Activated CD8-positive, alpha-beta memory T cell treated with anti-CD3 and anti-CD28 coated beads, Interleukin-2, amount 50 U/mL, for 24 hours (primary cell): ENCODE data around the gene SATB2.

Source experiments
- DNase-seq: peaks from one replicate; pipeline ENCODE4 v3.0.0-alpha.2; 2020; ENCODE audit errors: extremely low read depth

The SATB2 gene

DNA sequence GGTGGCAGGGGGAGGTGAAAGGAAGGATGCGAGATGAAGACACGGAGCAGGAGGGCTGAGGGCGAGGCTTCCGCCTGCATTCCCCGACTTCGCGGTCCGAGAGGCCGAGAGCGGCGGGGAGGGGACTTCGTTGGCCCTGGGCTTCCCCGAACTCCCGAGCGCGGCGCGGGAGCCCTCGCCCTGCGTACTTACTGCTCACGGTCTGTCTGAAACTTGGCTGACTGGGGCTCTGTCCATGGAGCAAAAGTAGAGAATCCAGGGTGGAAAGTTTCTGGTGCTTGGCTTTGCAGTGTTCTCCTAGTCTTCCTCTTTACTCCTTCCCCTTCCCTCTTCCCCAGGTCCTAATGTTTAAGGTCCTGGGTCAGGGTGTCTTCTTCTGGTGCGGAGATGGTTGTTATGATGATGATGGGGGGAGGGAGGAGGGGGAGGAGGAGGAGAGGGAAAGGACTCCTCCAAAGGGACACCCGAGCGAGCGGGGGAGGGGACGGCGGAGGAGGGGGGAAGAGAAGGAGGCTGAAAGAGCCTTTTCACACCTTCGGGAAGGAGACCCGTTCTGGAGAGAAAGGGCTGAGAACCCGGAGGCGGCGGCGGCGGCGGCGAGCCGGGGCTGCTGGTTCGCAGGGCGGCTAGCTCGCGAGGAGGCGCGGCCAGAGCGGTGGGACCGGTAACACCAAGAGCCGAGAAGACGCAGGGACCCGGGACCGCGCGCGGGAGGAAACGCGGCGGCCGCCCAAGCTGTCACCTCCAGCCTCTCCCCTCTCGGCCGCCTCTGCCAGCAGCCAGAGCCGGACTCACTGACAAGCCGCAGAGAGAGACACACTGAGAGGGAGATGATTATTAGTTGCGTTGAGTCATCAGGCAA is at the start of gene SATB2:
SATB2 (minus strand) TSS at position 793 of the 862 bp plus-strand sequence. CDS start 1,902 bp downstream, outside the sequence.
- no peak for DNase-seq

DNA sequence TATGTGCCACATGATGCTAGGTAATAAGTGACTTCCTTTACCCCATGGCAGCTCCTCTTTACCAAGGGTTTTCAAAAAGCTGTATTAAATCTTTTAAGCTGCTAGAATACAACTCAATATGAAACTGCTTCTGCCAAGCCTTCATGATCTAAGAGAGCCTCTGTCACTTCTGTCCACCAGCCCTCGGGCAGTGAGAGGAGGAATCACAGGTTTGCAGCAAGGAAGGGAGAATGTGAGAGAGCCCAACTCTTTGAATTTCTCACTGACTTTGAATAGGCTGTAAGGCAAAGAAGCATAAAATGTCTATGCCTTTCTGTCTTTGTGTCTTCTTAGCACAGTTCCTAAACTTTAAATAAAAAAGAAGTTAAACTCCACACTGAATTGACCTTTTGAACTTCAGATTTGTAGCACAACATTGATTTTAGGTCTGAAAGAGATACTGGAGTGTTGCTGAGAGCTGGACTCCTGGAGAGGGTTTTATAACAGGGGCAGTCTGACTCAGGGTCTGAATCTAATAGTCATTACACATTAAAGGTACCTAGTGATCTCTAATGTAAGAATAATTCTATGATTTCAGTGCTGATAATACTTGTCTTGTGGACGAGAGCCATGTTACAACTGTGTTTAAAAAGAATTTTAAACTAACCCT is 48.1 kb upstream of the SATB2 start:
- no peak for DNase-seq

DNA sequence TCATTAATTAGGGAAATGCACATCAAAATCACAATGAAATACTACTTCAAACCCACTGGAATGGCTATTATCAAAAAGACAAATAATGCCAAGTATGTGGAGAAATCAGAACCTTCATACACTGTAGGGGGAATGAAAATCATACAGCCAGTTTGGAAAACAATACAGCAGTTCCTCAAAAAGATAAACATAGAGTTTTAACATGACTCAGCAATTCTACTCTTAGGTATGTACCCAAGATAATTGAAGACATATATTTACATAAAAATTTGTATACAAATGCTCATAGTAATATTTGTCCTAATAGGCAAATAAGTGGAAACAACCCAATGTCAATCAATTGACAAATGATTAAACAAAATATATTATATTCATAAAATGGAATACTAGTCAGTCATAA is 45.4 kb upstream of the SATB2 start:
- no peak for DNase-seq

DNA sequence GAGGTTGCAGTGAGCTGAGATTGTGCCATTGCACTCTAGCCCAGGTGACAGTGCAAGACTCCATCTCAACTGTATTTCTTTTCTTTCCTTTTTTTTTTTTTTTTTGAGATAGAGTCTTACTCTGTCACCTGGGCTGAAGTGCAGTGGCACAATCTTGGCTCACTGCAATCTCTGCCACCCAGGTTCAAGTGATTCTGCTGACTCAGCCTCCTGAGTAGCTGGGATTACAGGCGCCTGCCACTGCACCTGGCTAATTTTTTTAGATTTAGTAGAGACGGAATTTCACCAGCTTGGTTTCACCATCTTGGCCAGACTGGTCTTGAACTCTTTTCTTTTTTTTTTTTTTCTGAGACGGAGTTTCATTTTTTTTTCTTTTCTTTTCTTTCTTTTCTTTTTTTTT is 41.3 kb upstream of the SATB2 start:
- no peak for DNase-seq

DNA sequence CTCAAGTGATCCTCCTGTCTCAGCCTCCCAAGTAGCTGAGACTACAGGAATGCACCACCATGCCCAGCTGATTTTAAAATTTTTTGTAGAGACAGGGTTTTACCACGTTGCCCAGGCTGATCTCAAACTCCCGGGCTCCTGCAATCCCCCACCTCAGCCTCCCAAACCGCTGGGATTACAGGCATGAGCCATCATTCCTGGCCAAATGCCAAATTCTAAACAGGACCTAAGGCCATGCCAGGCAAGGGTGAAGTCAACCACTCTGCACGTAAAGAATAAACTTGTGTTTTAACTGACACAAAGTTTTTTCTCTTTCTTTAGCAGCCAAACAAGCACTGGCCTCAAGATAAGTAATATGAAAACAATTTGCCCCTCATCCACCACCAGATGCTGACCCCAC is 37.4 kb upstream of the SATB2 start:
- DNase-seq: no peak

DNA sequence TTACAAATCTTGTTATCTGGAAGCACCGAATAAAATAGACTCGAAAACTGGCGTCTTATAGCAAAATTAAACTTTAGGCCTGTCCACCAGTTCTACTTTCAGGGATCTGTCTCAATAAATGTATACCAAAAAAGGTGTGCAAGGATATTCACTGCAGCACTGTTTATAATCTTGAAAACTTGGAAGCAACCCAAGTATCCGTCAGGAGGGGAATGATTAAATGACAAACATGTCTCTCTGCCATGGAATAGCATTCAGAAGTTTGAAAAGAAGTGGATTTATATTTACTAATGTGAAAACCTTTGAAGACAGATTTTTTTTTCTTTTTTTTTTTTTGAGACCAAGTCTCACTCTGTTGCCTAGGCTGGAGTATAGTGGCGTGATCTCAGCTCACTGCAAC is 32.3 kb upstream of the SATB2 start:
- no peak for DNase-seq

DNA sequence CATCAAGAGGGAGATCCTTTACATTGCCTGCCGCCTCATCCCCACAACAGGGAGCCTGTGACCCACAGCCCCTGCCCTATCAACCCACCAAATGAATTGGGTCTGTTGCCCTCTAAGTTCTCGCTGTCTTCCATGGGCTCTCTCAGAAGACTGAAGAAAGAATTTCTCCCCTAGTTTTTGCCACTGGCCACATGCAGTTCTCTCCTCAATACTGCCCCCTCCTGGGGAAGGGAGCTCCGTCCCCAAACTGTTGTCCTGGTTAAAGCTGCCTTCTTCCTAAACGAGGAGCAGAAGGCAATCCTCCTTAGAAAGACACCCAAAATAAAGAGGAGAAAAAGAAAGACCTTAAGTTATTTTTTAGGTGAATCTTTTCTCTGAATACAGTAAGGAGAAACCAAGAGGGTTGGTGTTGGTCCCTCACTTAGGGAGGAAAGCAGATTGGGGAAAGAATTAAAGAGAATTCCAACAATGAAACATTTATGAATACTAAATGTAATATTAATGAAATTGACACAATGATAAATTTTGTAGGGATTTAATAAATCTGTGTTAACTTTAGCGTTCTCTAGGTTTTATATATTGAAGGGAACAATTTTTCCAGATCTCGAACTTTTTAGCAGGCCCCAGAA is 31.1 kb upstream of the SATB2 start:
- no peak for DNase-seq

DNA sequence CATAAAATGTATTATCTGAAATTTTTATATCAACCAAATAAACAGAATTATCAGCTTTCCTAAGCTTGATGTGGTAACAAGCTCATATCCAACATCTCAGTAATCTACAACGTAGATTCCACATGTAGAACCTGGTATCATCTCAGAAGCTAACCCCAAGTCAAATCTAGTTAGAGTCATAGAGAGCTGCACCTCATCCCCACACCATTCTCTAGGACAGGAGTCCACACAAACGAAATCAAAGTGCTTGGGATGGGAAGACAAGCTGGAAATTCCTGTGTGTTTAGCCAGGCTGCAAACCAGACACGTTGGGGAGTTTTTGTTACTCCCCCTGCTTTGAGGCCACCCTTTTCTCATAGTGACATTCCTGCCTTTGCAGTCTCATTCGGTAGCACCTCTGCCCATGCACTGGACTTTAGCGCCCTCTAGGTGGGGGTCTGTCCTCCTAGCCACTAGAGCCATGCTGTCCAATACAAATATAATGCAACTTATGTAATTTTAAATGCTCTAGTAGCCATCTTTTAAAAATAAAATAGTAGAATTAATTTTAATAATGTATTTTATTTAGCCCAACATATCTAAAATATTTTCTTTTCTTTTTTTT is 28.1 kb upstream of the SATB2 start:
- DNase-seq: no peak

DNA sequence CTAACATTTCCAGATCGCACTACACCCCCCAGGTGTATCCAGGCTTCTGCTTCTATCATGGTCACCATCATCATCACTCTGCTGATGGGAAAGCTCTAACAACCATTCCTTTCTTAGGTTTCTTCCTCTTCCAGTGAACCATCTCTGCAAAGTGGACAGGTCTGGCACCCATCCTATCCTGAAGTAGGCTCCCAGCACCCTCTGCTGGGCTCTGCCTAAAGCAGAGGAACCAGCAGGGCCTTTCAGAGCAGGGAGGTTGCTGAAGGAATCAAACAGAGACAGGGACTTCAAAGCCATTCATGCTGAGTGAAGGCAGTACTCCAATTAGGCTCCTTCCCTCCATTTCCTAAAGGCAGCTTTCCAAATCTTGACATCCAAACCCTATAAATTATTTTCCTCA is 27.2 kb upstream of the SATB2 start:
- no peak for DNase-seq

DNA sequence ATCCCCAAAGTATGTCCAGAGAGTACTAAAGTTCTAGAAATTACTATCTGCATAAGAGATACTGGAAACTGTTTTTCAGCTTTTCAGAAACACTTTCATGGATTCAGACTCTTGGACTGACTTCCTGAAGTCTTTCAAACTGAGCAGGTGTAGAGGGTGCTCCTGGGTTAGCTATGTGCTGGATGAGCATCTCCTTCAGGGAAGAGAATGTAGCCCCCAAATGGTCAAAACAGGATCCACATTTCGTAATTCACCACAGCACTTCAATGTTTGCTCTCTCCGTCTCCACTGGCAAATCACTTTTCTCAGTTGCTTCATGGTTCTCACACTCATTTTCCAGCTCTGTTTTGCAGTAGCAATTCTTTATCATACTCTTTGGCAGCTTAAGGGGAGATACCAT is 23.2 kb upstream of the SATB2 start:
- no peak for DNase-seq

DNA sequence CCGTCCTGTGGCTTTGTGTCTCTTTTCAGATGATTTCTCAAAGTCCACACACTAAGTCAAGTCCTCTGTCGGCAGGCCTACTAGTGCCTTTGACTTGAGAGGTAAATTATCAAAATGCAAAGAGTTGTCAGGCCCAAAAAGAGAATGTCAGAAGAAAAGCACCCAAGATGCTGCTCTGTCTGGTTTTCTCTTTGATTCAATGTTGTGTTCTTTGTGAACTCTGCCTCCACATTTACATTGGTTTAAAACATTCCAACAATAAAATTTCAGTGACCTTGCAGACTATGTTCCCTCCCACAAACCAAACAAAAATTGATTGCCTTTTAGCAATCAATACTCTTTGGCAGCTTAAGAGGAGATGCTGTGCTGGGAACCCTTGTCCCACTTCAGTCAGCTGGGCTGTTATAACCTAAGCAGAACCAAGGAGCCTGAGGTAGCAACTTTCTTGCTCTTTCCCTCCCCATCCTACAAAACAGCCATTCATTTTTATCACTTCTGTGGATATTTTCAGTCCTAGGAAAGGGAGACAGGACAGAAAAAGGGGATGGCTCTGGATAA is 19.6 kb upstream of the SATB2 start:
- no peak for DNase-seq

DNA sequence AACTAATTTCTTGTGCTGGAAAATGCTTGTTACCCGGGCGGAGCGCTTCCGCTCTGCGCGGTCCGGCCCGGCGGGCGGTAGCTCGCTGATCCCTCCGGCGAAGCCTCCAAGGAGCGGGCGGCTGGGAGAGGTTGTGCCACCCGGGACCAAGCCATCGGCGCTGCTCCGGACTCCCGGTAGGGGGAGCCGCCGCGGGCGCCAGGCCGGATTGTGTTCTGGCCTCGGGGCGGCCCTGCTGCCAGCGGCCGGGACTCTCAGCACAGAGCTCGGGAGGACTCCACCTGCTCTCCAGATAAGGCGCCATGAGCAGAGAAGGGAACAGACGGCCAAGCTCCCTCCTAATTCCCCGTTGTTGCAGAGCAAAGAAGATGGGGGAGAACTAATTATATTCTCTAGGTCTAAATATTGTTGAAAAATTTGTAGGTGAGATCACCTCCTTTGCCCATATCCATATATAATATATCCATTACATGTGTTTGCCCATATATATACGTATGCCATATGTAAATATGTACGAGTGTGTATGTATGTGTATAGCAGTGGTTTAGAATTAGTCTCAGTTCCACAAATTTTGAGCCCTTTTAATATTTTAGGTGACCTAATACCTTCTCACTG is 13.8 kb upstream of the SATB2 start:
- no peak for DNase-seq

DNA sequence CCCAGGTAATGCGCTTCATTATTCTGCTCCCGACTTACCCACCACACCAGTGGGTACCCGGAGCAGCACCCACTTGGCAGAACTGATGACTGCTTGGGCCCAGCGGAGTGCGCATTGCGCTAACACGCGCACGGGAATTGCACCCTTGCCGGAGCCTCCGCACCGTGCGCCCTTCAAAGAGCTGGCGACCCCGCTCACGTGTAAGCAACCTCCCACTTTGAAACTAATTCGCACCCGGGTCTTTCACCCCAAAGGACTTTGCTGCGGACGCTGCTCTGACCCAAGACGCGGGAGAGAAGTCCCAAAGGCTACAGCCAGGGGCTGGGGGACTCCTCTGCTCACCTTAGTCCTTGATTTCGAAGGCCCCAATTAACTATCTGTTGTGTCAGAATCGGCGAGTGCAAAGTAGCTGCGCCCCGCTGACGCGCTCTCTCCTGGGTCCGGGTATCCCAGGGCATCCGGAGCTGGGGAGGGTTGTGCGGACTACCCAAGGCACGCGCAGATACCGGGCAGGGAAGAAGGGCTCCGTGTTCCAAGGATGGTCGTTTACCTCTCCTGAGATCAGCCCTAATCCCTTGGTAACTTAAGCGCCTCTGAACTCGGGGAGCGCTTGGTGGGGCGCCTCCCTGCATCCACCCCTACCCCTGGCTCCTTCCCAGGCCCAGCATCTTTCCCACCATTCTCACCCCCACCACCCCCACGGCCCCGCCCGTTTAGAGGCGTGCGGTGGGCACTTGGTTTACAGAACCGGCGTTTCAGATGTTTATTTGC is 13.1 kb upstream of the SATB2 start:
- DNase-seq: no peak

DNA sequence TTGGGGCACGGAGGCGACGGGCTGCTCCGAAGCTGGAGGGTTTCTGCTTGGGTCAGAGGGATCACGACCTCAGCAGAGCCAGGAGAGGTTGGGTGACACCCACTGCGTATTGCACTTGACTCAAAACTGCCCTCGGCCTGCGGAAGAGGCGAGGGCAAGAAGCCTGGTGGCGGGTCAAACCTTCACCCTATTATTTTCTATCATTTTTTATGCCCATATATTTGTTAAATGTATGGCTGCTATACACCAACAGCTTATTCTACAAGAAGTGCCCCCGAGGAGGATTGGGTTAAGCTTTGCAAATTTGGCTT is 12.6 kb upstream of the SATB2 start:
- DNase-seq: no peak

DNA sequence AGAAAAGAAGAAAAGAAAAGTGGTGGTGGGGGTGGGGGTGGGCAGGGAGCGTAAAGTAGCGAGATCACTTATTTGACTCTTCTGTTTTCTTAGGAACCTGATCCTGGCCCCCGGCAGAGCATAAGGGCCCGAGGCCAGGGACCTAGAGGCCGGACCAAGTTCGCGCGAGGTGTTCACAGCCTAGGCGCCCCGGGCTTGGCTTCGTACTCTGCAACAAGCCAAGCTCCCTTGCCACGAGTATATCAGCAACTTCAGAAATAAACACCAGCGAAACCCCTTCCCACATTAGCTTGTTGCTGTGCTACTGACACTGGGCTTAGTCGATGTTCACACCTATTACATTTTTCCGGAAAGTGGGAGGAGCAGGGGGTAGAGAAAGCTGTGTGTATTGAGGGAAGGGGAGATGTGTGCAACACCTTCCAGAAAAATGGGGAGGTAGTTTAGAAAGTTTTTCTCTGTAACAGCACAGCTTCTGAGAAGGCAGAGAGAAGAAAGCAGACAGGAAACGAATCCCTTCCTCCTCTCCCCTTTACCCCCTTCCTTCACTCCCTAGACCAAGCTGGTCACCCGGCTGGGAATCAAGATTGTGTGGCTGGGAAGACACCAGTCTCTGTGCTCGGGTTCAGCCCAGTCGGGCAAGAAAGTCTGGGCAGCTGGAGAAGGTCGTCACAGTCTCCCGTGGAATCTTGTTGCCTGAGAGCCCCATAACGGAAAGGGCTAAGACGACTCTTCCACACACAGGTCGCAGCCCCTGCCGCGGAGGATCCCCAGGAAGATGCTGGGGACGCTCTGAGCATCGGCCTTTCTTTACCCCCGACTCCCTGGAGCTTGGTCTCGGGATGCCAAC is 12.0 kb upstream of the SATB2 start:
- no peak for DNase-seq

DNA sequence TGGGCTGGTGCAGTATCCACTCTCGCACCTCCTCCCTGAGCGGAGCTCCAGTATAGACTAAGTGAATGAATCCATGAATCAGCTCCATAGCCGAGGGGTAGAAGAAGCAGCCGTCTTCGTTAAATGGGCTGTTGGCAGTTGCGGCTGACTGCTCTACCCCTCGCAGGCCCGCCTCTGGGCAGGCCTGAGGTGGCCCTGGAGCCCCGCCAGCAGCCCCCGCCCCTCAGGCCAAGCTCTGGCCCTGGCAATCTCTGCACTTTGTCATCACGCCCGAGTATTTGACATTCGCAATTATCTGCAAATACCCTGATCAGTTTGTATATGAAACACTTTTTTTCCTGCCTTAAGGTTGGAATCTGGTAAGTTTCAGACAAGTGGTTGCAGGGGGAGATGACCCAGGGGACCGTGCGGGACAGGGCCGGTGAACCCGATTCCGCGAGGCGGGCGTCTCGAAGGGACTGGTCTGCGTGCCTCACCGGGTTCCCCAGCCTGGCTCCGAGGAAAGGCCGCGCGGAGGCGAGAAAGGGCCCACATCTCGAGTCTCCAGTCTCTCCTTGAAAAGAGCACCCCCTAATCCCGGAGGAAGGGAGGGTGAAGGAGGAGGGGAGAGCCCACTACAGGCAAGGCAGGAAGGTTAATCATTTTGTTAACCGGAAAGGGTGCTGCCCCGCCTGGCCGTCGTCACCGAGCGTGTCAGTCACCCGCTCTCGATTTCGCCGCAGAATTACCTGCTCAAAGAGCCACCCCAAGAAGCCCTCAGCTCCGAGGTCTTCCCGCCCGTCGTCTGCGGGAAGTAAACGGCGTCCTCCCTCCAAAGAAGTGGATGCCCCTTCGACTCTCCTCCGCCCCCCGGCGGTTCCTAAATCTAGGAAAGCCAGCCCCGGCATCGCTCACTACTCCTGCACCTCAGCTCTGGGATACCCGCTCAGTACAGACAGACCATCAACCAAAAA is 11.1 kb upstream of the SATB2 start:
- no peak for DNase-seq

DNA sequence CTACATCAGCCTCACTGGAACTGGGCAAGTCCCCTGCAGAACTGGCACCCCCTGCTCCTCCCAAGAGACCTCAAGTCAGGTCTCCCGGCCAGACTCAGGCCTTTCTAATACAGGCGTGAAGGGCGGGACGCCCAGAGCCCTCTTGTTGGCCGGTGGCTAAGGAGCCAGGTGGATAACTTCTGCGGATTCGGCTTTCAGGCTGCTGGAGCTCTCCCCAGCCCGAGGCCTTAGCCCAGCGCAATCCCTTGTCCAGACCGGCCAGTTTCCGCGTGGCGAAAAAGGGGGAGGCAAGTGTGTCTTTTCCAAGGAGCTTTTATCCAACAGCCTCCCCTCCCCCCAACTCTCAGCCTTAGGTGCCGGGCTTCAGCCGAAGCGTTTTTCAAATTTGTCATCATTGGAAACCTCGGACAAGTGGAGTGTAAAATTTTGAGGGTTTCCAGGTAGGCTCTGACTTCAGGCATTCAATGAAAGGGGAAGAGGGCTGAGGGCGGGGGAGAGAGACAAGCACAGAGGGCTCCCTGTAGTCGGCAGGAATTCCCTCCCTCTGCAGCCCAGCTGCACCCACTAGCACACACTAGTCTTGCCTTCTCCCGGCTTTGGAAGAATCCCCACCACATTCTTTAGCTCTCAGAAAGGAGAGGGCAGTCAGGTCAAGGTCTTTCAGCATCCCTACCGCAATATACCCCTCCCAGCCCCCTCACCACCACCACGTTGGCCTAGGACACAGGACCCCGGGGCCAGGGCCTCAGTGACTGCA is 9.5 kb upstream of the SATB2 start:
- no peak for DNase-seq

DNA sequence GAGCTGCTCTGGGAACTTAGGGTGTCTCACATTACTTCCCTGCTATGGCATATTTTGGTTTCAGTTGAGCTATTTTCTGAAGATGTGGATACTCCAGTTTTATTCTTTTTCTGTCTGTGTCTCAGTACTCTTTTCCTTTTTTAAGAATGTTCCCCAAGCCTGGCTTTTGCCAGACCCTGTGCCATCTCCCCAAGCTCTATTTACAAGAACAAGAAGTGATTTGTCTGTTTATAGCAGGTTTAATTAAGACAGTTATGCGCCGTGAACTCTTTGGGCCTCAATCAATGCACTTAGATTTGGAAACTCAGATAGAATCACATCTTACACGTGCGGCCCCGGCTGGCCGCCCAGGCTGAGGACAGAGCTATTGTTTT is 8.9 kb upstream of the SATB2 start:
- DNase-seq: no peak
